ENCODE measurements around the gene JAML. TPM values are rescaled to one million over a fixed set of nuclear protein-coding genes. Genes with fewer than 3 reads are reported as not detected.

JAML gene
- total and polyA plus RNA-seq, 2 experiments from 2014 or later, result 0.56 to 1.0 TPM

- Histone ChIP-seq H3K79me2 (replicated peaks; ENCODE audit: insufficient read depth) (no peaks in the 10 kb centered on the region), H3F3A (replicated peaks; ENCODE audit: low read depth) (0 out of 2 replicates have a peak, but pooled peaks cover 3% of the 10 kb centered on the region), H3K9me2 (ENCODE audit: insufficient read depth) (no peaks in the 10 kb centered on the region), H3K4me2 (peak overlapping the region; percentile 98), H3K27me3 (ENCODE audit: insufficient read depth) (peaks cover 97% of the 10 kb centered on the region), H4K20me1 (replicated peaks; ENCODE audit: insufficient read depth) (no peaks in the 10 kb centered on the region), H3K36me3 (ENCODE audit: insufficient read depth) (no peaks in the 10 kb centered on the region), H3K4me3 (peak overlapping the region; percentile 94), H2AFZ (peak overlapping the region; percentile 88), H3K27ac (ENCODE audit: low read depth) (no peak overlapping the region), H3K4me1 (ENCODE audit: insufficient read depth) (peaks cover 60% of the 10 kb centered on the region)
- Mint-ChIP-seq H3K36me3 (ENCODE audit: low read depth) (no peaks in the 10 kb centered on the region), H3K9me3 (no peaks in the 10 kb centered on the region), H3K27ac (no peak overlapping the region), H3K4me1 (peaks cover 63% of the 10 kb centered on the region), H3K4me3 (peak overlapping the region; percentile 78), H3K27me3 (ENCODE audit: insufficient read depth, low read depth, poor library complexity) (peaks cover 72% of the 10 kb centered on the region)
- TF ChIP-seq REST (IDR thresholded peaks at IDR 0.05; ENCODE audit: unreplicated experiment) (no peak), CTCF (conservative IDR thresholded peaks at IDR 0.05; ENCODE audit: low read depth in 2 of 2) (no peak), JUNB (IDR thresholded peaks at IDR 0.05; ENCODE audit: unreplicated experiment) (no peak), STAT1 (IDR thresholded peaks at IDR 0.05; ENCODE audit: unreplicated experiment) (no peak), EZH2 (IDR thresholded peaks at IDR 0.05; ENCODE audit: low read depth, unreplicated experiment) (no peak), POLR2AphosphoS5 (IDR thresholded peaks at IDR 0.05; ENCODE audit: low read depth) (no peak), NANOG (IDR thresholded peaks at IDR 0.05; ENCODE audit: borderline replicate concordance) (no peak), CREB1 (CRISPR knock-in tag; IDR thresholded peaks at IDR 0.05; ENCODE audit: low read depth) (no peak), EZH2phosphoT487 (IDR thresholded peaks at IDR 0.05; ENCODE audit: unreplicated experiment) (no peak), ETS1 (IDR thresholded peaks at IDR 0.05) (no peak), ZNF462 (CRISPR knock-in tag; IDR thresholded peaks at IDR 0.05) (no peak), ZNF114 (CRISPR knock-in tag; IDR thresholded peaks at IDR 0.05) (no peak), ZNF331 (CRISPR knock-in tag; IDR thresholded peaks at IDR 0.05; ENCODE audit: low read depth) (no peak)
- DNase-seq (ENCODE audit: low spot score), result no peak
- ATAC-seq, result no peak
These were observed 70.8 kb downstream of the JAML start for GRCh38 chr11:118153976-118154375.
